ENCODE measurements around the gene DNAJC30.
"Not testable (repeated sequence)": the region's sequence is repeated elsewhere in the genome, so short reads cannot be mapped to it uniquely, and the experiment has no call there.

DNAJC30 gene

GRCh38 chr7:73683056-73683787, at the start of gene DNAJC30, which contains the start of gene BUD23:
DNAJC30 (minus strand) TSS chr7:73683453; CDS start chr7:73683423, 30 bp downstream.
BUD23 (plus strand) TSS chr7:73683597; CDS start chr7:73683626, 29 bp downstream.
- DNase-seq = peak; percentile 99

GRCh38 chr7:73732397-73732796, 49.1 kb upstream of the DNAJC30 start:
- no peak for DNase-seq

- DNase-seq = no peak
Observed at GRCh38 chr7:73730485-73730884, 47.2 kb upstream of the DNAJC30 start.

GRCh38 chr7:73728551-73728950, 45.3 kb upstream of the DNAJC30 start:
- DNase-seq = no peak

GRCh38 chr7:73727952-73728351, 44.7 kb upstream of the DNAJC30 start:
- DNase-seq = no peak

- DNase-seq = no peak
Observed at GRCh38 chr7:73726083-73726466, 42.8 kb upstream of the DNAJC30 start.

- no peak for DNase-seq
Observed at GRCh38 chr7:73723813-73724212, 40.6 kb upstream of the DNAJC30 start.

GRCh38 chr7:73722785-73723184, 39.5 kb upstream of the DNAJC30 start:
- DNase-seq = no peak

- DNase-seq = not testable (repeated sequence)
Observed at GRCh38 chr7:73722182-73722581, 38.9 kb upstream of the DNAJC30 start.

- peak; percentile 82 for DNase-seq
Observed at GRCh38 chr7:73721377-73721817, 38.1 kb upstream of the DNAJC30 start.

- not testable (repeated sequence) for DNase-seq
Observed at GRCh38 chr7:73720443-73720842, 37.2 kb upstream of the DNAJC30 start.

- DNase-seq = no peak
Observed at GRCh38 chr7:73719806-73720169, 36.5 kb upstream of the DNAJC30 start.

- peak; percentile 80 for DNase-seq
Observed at GRCh38 chr7:73718905-73719805, 35.9 kb upstream of the DNAJC30 start, which contains the start of gene STX1A. STX1A (minus strand) TSS chr7:73719669; CDS start chr7:73719631, 38 bp downstream.

- DNase-seq = no peak
Observed at GRCh38 chr7:73718438-73718881, 35.2 kb upstream of the DNAJC30 start.

GRCh38 chr7:73717991-73718405, 34.7 kb upstream of the DNAJC30 start:
- no peak for DNase-seq

- DNase-seq = no peak
Observed at GRCh38 chr7:73717025-73717807, 34.0 kb upstream of the DNAJC30 start.

GRCh38 chr7:73716318-73716890, 33.2 kb upstream of the DNAJC30 start:
- no peak for DNase-seq

- DNase-seq = peak; percentile 69
Observed at GRCh38 chr7:73715648-73716317, 32.5 kb upstream of the DNAJC30 start.

GRCh38 chr7:73713319-73713718, 30.1 kb upstream of the DNAJC30 start:
- DNase-seq = not testable (repeated sequence)

GRCh38 chr7:73712773-73713172, 29.5 kb upstream of the DNAJC30 start:
- DNase-seq = no peak

GRCh38 chr7:73708961-73709549, 25.8 kb upstream of the DNAJC30 start:
- no peak for DNase-seq
